ENCODE results near the gene CNN1. TPM values are rescaled to one million over a fixed set of nuclear protein-coding genes. Genes with fewer than 3 reads are reported as not detected.

CNN1 gene
- total and polyA plus RNA-seq, 2 of the 13 experiments (the other 11 are each of a cell fraction or from before 2014, with no cell fraction given): 0.70 to 1.1 TPM

DNA sequence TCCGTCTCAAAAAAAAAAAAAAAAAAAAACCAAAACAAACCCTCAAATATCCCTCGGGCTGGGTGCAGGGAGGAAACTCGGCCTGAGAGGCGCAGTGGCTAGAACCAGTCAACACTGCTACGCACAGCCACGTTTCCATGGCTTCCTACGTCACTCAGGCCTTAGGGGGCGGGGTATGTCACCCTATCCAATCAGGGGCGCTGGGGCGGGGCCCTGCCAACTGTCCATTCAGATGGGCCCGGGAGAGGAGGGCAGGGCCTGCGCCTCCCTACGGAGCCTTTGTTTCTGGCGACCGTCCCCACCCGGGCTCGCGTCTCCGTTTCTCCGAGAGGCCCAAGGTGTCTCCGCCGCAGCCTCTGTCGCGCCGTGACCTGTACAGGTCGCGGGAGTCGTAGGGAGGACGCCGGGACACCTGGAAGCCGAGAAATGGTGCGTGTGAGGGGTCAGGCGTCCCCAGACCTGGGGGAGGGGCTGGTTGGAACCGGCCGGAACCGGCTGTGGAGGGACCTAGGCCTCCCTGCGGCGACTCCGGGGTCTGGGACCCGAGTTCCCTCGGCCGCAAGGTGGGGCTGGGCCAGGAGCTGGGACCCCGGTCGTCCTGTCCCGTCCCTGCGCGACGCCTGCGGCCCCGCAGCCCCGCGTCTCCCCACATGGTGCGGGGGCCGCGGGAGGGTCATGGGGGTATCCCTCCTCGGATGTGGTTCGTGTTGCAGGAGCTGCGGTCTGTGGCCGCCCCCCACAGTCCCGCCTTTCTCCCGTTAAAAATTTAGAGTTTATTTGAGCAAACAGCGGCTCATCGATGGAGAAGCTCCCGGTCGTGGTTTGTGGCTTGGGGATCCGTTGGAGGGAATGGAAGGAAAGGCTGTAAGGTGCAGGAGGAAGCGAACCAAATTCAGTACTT lies 58.8 kb downstream of the CNN1 start, which contains the start of gene ZNF627 (continued):
- TF ChIP-seq ZNF75D (CRISPR knock-in tag; IDR thresholded peaks at IDR 0.05; ENCODE audit: borderline replicate concordance): no peak
- TF ChIP-seq, protein P1, sequence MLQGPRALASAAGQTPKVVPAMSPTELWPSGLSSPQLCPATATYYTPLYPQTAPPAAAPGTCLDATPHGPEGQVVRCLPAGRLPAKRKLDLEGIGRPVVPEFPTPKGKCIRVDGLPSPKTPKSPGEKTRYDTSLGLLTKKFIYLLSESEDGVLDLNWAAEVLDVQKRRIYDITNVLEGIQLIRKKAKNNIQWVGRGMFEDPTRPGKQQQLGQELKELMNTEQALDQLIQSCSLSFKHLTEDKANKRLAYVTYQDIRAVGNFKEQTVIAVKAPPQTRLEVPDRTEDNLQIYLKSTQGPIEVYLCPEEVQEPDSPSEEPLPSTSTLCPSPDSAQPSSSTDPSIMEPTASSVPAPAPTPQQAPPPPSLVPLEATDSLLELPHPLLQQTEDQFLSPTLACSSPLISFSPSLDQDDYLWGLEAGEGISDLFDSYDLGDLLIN (CRISPR knock-in tag; IDR thresholded peaks at IDR 0.05; ENCODE audit: borderline replicate concordance): no peak; the same call in 1 of the 2 replicates
- no peak for TF ChIP-seq NR3C1 (CRISPR knock-in tag; IDR thresholded peaks at IDR 0.05)
- TF ChIP-seq, protein P2, sequence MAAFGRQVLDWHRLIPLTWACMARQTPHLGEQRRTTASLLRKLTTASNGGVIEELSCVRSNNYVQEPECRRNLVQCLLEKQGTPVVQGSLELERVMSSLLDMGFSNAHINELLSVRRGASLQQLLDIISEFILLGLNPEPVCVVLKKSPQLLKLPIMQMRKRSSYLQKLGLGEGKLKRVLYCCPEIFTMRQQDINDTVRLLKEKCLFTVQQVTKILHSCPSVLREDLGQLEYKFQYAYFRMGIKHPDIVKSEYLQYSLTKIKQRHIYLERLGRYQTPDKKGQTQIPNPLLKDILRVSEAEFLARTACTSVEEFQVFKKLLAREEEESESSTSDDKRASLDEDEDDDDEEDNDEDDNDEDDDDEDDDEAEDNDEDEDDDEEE (CRISPR knock-in tag; IDR thresholded peaks at IDR 0.05): peak; percentile 82; the same call in 1 of the 2 replicates
- TF ChIP-seq ZFP82 (CRISPR knock-in tag; IDR thresholded peaks at IDR 0.05; ENCODE audit: borderline replicate concordance): 0 out of 2 replicates have a peak, but pooled peaks have one; percentile 34
- peak; percentile 71 for TF ChIP-seq ATF1 (CRISPR knock-in tag; IDR thresholded peaks at IDR 0.05)
- no peak for TF ChIP-seq SMC3 (IDR thresholded peaks at IDR 0.05; ENCODE audit: low read length)
- no peak for TF ChIP-seq CHD4 (IDR thresholded peaks at IDR 0.05; ENCODE audit: borderline replicate concordance, low read length)
- no peak; the same call in 1 of the 2 replicates for TF ChIP-seq ZFP90 (CRISPR knock-in tag; IDR thresholded peaks at IDR 0.05; ENCODE audit: borderline replicate concordance)
- TF ChIP-seq ZNF329 (CRISPR knock-in tag; IDR thresholded peaks at IDR 0.05; ENCODE audit: low read depth): 0 out of 2 replicates have a peak, but pooled peaks have one; percentile 52
- 0 out of 2 replicates have a peak, but pooled peaks have one; percentile 89 for TF ChIP-seq ZIK1 (CRISPR knock-in tag; IDR thresholded peaks at IDR 0.05; ENCODE audit: borderline replicate concordance, low read depth)
- TF ChIP-seq, protein P3, sequence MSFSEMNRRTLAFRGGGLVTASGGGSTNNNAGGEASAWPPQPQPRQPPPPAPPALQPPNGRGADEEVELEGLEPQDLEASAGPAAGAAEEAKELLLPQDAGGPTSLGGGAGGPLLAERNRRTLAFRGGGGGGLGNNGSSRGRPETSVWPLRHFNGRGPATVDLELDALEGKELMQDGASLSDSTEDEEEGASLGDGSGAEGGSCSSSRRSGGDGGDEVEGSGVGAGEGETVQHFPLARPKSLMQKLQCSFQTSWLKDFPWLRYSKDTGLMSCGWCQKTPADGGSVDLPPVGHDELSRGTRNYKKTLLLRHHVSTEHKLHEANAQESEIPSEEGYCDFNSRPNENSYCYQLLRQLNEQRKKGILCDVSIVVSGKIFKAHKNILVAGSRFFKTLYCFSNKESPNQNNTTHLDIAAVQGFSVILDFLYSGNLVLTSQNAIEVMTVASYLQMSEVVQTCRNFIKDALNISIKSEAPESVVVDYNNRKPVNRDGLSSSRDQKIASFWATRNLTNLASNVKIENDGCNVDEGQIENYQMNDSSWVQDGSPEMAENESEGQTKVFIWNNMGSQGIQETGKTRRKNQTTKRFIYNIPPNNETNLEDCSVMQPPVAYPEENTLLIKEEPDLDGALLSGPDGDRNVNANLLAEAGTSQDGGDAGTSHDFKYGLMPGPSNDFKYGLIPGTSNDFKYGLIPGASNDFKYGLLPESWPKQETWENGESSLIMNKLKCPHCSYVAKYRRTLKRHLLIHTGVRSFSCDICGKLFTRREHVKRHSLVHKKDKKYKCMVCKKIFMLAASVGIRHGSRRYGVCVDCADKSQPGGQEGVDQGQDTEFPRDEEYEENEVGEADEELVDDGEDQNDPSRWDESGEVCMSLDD (CRISPR knock-in tag; IDR thresholded peaks at IDR 0.05; ENCODE audit: borderline replicate concordance): no peak; the same call in 1 of the 2 replicates
- TF ChIP-seq ZNF138 (CRISPR knock-in tag; IDR thresholded peaks at IDR 0.05; ENCODE audit: low read depth): peak; percentile 94; the same call in 1 of the 2 replicates
- TF ChIP-seq ZNF343 (CRISPR knock-in tag; IDR thresholded peaks at IDR 0.05): 0 out of 2 replicates have a peak, but pooled peaks have one; percentile 68
- TF ChIP-seq BRD4 (CRISPR knock-in tag; IDR thresholded peaks at IDR 0.05): peak; percentile 75; the same call in 1 of the 2 replicates
- TF ChIP-seq KMT2A (CRISPR knock-in tag; IDR thresholded peaks at IDR 0.05): peak; percentile 96
- no peak for TF ChIP-seq NFE2L2 (IDR thresholded peaks at IDR 0.05; ENCODE audit: low read length)
- TF ChIP-seq HNRNPK (IDR thresholded peaks at IDR 0.05; ENCODE audit: low read depth, low read length, poor library complexity, severe bottlenecking): no peak
- no peak for TF ChIP-seq ADNP (CRISPR knock-in tag; IDR thresholded peaks at IDR 0.05)
- TF ChIP-seq, protein P4, sequence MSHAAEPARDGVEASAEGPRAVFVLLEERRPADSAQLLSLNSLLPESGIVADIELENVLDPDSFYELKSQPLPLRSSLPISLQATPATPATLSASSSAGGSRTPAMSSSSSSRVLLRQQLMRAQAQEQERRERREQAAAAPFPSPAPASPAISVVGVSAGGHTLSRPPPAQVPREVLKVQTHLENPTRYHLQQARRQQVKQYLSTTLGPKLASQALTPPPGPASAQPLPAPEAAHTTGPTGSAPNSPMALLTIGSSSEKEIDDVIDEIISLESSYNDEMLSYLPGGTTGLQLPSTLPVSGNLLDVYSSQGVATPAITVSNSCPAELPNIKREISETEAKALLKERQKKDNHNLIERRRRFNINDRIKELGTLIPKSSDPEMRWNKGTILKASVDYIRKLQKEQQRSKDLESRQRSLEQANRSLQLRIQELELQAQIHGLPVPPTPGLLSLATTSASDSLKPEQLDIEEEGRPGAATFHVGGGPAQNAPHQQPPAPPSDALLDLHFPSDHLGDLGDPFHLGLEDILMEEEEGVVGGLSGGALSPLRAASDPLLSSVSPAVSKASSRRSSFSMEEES (CRISPR knock-in tag; IDR thresholded peaks at IDR 0.05): peak; percentile 39; the same call in 1 of the 2 replicates
- peak; percentile 71 for TF ChIP-seq ZNF263 (CRISPR knock-in tag; IDR thresholded peaks at IDR 0.05)
- TF ChIP-seq YEATS2 (CRISPR knock-in tag; IDR thresholded peaks at IDR 0.05; ENCODE audit: borderline replicate concordance): peak; percentile 59; the same call in 1 of the 2 replicates
- no peak for TF ChIP-seq ZNF878 (CRISPR knock-in tag; IDR thresholded peaks at IDR 0.05)

Data from HepG2 (cell line).